H1 (cell line): ENCODE results near the gene FSCB. TPM values are rescaled to one million over a fixed set of nuclear protein-coding genes. Genes with fewer than 3 reads are reported as not detected.

ENCODE experiments used
- CTCF ChIA-PET: fragments of 300-600 bp; sonication (Branson Sonifier 250); formaldehyde crosslinking; loops from one replicate; lab custom pipeline; 2021; ENCODE audit not compliant: partially characterized antibody; lab: Charles Lee
- POLR2A ChIA-PET: fragments of 300-600 bp; sonication (Branson Sonifier 250); formaldehyde crosslinking; loops from one replicate; lab custom pipeline; 2021; ENCODE audit warnings: inconsistent platforms; ENCODE audit not compliant: partially characterized antibody; lab: Charles Lee
- DNase-seq, 2 experiments: peaks; one replicate each; pipeline versions ENCODE4 v3.0.0 to v3.0.0-alpha.2; 2010 to 2022; ENCODE audit warnings: low spot score in 2 of 2, low read depth in 1 of 2, mixed read lengths in 1 of 2
- FAIRE-seq: peaks from 2 replicates; lab custom pipeline; 2011; peaks lifted over from hg19 to GRCh38; lab: Jason Lieb, UNC
- H2AFZ ChIP-seq: 2 replicates; pipeline ENCODE4 v1.8.1; 2012; ENCODE audit warnings: low read length, inconsistent platforms
- H2AK5ac ChIP-seq: 2 replicates; pipeline ENCODE4 v1.6.1; 2013; ENCODE audit warnings: low read depth, low read length
- H2BK120ac ChIP-seq: replicated peaks from 2 replicates; pipeline ENCODE3; 2013; ENCODE audit warnings: low read depth, low read length, inconsistent platforms
- H2BK12ac ChIP-seq: 2 replicates; pipeline ENCODE4 v1.6.1; 2013; ENCODE audit warnings: low read depth, low read length
- H2BK15ac ChIP-seq: 2 replicates; pipeline ENCODE4 v1.6.1; 2013; ENCODE audit warnings: low read length
- H2BK20ac ChIP-seq: 2 replicates; pipeline ENCODE4 v1.6.1; 2013; ENCODE audit warnings: low read length
- H2BK5ac ChIP-seq: 2 replicates; pipeline ENCODE4 v1.6.1; 2013; ENCODE audit warnings: low read depth, low read length
- H3K14ac ChIP-seq: 2 replicates; pipeline ENCODE4 v1.6.1; 2013; ENCODE audit warnings: inconsistent platforms; ENCODE audit not compliant: insufficient read length
- H3K18ac ChIP-seq: 2 replicates; pipeline ENCODE4 v1.6.1; 2013; ENCODE audit warnings: low read length; ENCODE audit errors: extremely low read depth
- H3K23ac ChIP-seq: 2 replicates; pipeline ENCODE4 v1.6.1; 2013; ENCODE audit warnings: inconsistent platforms; ENCODE audit not compliant: insufficient read length
- H3K23me2 ChIP-seq: 2 replicates; pipeline ENCODE4 v1.6.1; 2013; ENCODE audit warnings: low read depth, low read length
- H3K27ac ChIP-seq: 2 replicates; pipeline ENCODE4 v1.6.1; 2011; ENCODE audit warnings: low read depth, low read length, inconsistent platforms
- H3K27me3 ChIP-seq, 4 experiments: replicated peaks in 1 of 4; 1 replicate in 1 of 4; 2 replicates in 3 of 4; pipeline versions ENCODE4 v1.6.1 to v1.8.1; 2011 to 2013; ENCODE audit warnings: low read length in 3 of 4, mild to moderate bottlenecking in 3 of 4, inconsistent platforms in 2 of 4, mixed read lengths in 2 of 4, moderate library complexity in 1 of 4; ENCODE audit not compliant: control insufficient read depth in 3 of 4, insufficient read depth in 3 of 4; ENCODE audit errors: extremely low read depth in 1 of 4
- H3K36me3 ChIP-seq, 4 experiments: 2 replicates each; pipeline versions ENCODE4 v1.6.1 to v1.8.1; 2011 to 2013; ENCODE audit warnings: mild to moderate bottlenecking in 4 of 4, low read length in 3 of 4, moderate library complexity in 2 of 4, control low read depth in 1 of 4, inconsistent platforms in 1 of 4; ENCODE audit not compliant: insufficient read depth in 4 of 4, control insufficient read depth in 2 of 4
- H3K4ac ChIP-seq: replicated peaks from 2 replicates; pipeline ENCODE3; 2013; ENCODE audit warnings: low read length, low read depth, mixed read lengths, inconsistent platforms; ENCODE audit not compliant: insufficient read length
- H3K4me1 ChIP-seq, 4 experiments: replicated peaks in 1 of 4; 1 replicate in 1 of 4; 2 replicates in 3 of 4; pipeline versions ENCODE4 v1.6.1 to v1.8.1; 2011 to 2013; ENCODE audit warnings: low read length in 3 of 4, inconsistent platforms in 2 of 4, mixed read lengths in 1 of 4; ENCODE audit not compliant: insufficient read depth in 4 of 4, control insufficient read depth in 3 of 4
- H3K4me2 ChIP-seq, 2 experiments: 2 replicates each; pipeline versions ENCODE4 v1.6.1 to v1.8.1; 2011 to 2013; ENCODE audit warnings: low read depth in 2 of 2, low read length in 2 of 2, control low read depth in 1 of 2, inconsistent platforms in 1 of 2, mild to moderate bottlenecking in 1 of 2; ENCODE audit not compliant: insufficient read depth in 1 of 2
- H3K4me3 ChIP-seq, 4 experiments: fragments of 200-600, 300-600 bp in 1 of 4; sonication (generic), shearing (Covaris generic), sonication (Bioruptor Twin) in 1 of 4; 2 replicates each; pipeline versions ENCODE4 v1.5.1 to v1.8.1; 2011 to 2016; ENCODE audit warnings: low read length in 4 of 4, low read depth in 3 of 4, control low read depth in 2 of 4, inconsistent platforms in 2 of 4, mild to moderate bottlenecking in 2 of 4, mixed read lengths in 1 of 4, moderate library complexity in 1 of 4; ENCODE audit not compliant: insufficient read depth in 2 of 4; ENCODE audit errors: extremely low read depth in 1 of 4
- H3K56ac ChIP-seq: replicated peaks from 2 replicates; pipeline ENCODE3; 2013; ENCODE audit warnings: low read depth, mild to moderate bottlenecking, mixed read lengths, low read length, inconsistent platforms; ENCODE audit not compliant: insufficient read length
- H3K79me1 ChIP-seq: 2 replicates; pipeline ENCODE4 v1.6.1; 2013; ENCODE audit warnings: low read depth, low read length, control low read depth
- H3K79me2 ChIP-seq, 2 experiments: 2 replicates each; pipeline versions ENCODE4 v1.6.1 to v1.8.1; 2012 to 2013; ENCODE audit warnings: low read length in 2 of 2, mild to moderate bottlenecking in 2 of 2, inconsistent platforms in 1 of 2; ENCODE audit not compliant: insufficient read depth in 2 of 2, control insufficient read depth in 1 of 2
- H3K9ac ChIP-seq, 4 experiments: replicated peaks in 1 of 4; 1 replicate in 1 of 4; 2 replicates in 3 of 4; pipeline versions ENCODE4 v1.6.1 to v1.8.1; 2011 to 2013; ENCODE audit warnings: low read depth in 3 of 4, low read length in 3 of 4, control low read depth in 2 of 4, mild to moderate bottlenecking in 2 of 4, moderate library complexity in 2 of 4, inconsistent platforms in 1 of 4; ENCODE audit errors: extremely low read depth in 1 of 4
- H3K9me3 ChIP-seq, 2 experiments: 2 replicates each; pipeline versions ENCODE4 v1.6.1 to v1.8.1; 2012 to 2013; ENCODE audit warnings: mild to moderate bottlenecking in 2 of 2, moderate library complexity in 2 of 2, control low read depth in 1 of 2, inconsistent platforms in 1 of 2, low read depth in 1 of 2, low read length in 1 of 2, mixed read lengths in 1 of 2; ENCODE audit not compliant: insufficient read depth in 2 of 2
- H4K20me1 ChIP-seq, 2 experiments: replicated peaks in 1 of 2; 2 replicates each; pipeline versions ENCODE3 to v1.8.1; 2011 to 2013; ENCODE audit warnings: inconsistent platforms in 2 of 2, low read length in 2 of 2, mild to moderate bottlenecking in 1 of 2; ENCODE audit not compliant: insufficient read depth in 2 of 2, control insufficient read depth in 1 of 2
- H4K5ac ChIP-seq: 2 replicates; pipeline ENCODE4 v1.6.1; 2013; ENCODE audit warnings: low read length, low read depth, mixed read lengths, inconsistent platforms; ENCODE audit not compliant: insufficient read length
- H4K8ac ChIP-seq: 2 replicates; pipeline ENCODE4 v1.8.0; 2013; ENCODE audit warnings: mild to moderate bottlenecking, moderate library complexity, low read length, inconsistent platforms; ENCODE audit not compliant: insufficient read depth; ENCODE audit errors: extremely low read depth
- H4K91ac ChIP-seq: replicated peaks from 2 replicates; pipeline ENCODE3; 2013; ENCODE audit warnings: low read length, mixed read lengths, inconsistent platforms; ENCODE audit not compliant: insufficient read length
- BACH1 ChIP-seq: IDR thresholded peaks from 2 replicates; pipeline ENCODE4 v1.6.1; 2012; ENCODE audit warnings: low read length, improper control_type of control experiment
- CBX5 ChIP-seq: fragments of 300-800, 300-1000 bp; sonication (generic); IDR thresholded peaks from 2 replicates; pipeline ENCODE4 v1.7.1; 2016; ENCODE audit warnings: antibody characterized with exemption, low read length, low read depth
- CBX8 ChIP-seq: fragments of 300-800, 300-1000 bp; sonication (generic); IDR thresholded peaks from 2 replicates; pipeline ENCODE4 v1.7.1; 2016; ENCODE audit warnings: low read depth, low read length, borderline replicate concordance
- FOSL1 ChIP-seq: IDR thresholded peaks from 2 replicates; pipeline ENCODE4 v1.6.1; 2011; ENCODE audit warnings: mild to moderate bottlenecking, low read depth, low read length, moderate library complexity; ENCODE audit not compliant: insufficient read depth
- KDM1A ChIP-seq: fragments of 200-600, 300-600 bp; sonication (generic); IDR thresholded peaks from 2 replicates; pipeline ENCODE4 v1.7.1; 2016; ENCODE audit warnings: mild to moderate bottlenecking, low read length, borderline replicate concordance
- SIN3A ChIP-seq, 2 experiments: IDR thresholded peaks in 1 of 2; conservative IDR thresholded peaks in 1 of 2; 2 replicates each; pipeline ENCODE4 v1.6.1; 2011 to 2012; ENCODE audit warnings: low read length in 2 of 2, improper control_type of control experiment in 1 of 2, low read depth in 1 of 2, mild to moderate bottlenecking in 1 of 2
- SUZ12 ChIP-seq: fragments of 200-600 bp; sonication (generic); IDR thresholded peaks from 2 replicates; pipeline ENCODE4 v1.6.1; 2012; ENCODE audit warnings: mild to moderate bottlenecking, inconsistent platforms, low read length, moderate library complexity, mixed read lengths
- TBP ChIP-seq: IDR thresholded peaks from 2 replicates; pipeline ENCODE4 v1.6.1; 2011; ENCODE audit warnings: low read depth, low read length, improper control_type of control experiment
- WGBS, 2 experiments: shearing (Covaris generic) in 1 of 2; methylation state at CpG; one replicate each; pipeline versions ENCODE4 v1.1.6 to v1.1.7; 2013 to 2015; ENCODE audit warnings: low lambda C conversion rate in 2 of 2, mixed read lengths in 2 of 2, inconsistent platforms in 1 of 2, low coverage in 1 of 2, missing lambda C conversion rate in 1 of 2; ENCODE audit not compliant: insufficient replicate concordance in 2 of 2, insufficient coverage in 1 of 2, insufficient read length in 1 of 2; ENCODE audit errors: extremely low coverage in 1 of 2, missing lambda C conversion rate in 1 of 2; 5-methylcytosine and 5-hydroxymethylcytosine counted together
- polyA plus RNA-seq, 7 experiments: library from polyadenylated mRNA; depleted of rRNA in 3 of 7; stranded (reverse) in 5 of 7; unstranded in 2 of 7; fragments of >200 nt in 5 of 7; fragments of 200-250 nt in 2 of 7; gene quantifications; 1 replicate in 5 of 7; 2 replicates in 1 of 7; 4 replicates in 1 of 7; pipeline versions ENCODE4 v1.2.1 to v1.2.3, GENCODE V29; 2011 to 2013; ENCODE audit warnings: missing spikeins in 2 of 7, mixed read lengths in 2 of 7
- total RNA-seq: library from RNA; stranded (reverse); fragmentation: NEBNext Ultra II Directional; extraction: Animal tissue kit (Norgen Biotek cat#: 25700); gene quantifications from 2 replicates; pipeline ENCODE4 v1.2.1, GENCODE V29; 2021
- TF ChIP-seq, protein P1 (sequence below): IDR thresholded peaks from 2 replicates; pipeline ENCODE4 v1.6.1; 2012; ENCODE audit warnings: inconsistent platforms

FSCB gene
- total and polyA plus RNA-seq, 2 of the 8 experiments (the other 6 are each of a cell fraction or from before 2014, with no cell fraction given): not detected

- TF ChIP-seq SUZ12 (no peak), FOSL1 (no peak), KDM1A (no peak), BACH1 (no peak), SIN3A (conservative IDR thresholded peaks at IDR 0.05 in 1 of 2, IDR thresholded peaks at IDR 0.05 in 1 of 2; ENCODE audit: low read depth in 1 of 2, low read length in 2 of 2) (no peak), CBX5 (no peak), CBX8 (no peak), TBP (no peak)
- TF ChIP-seq, protein P1, sequence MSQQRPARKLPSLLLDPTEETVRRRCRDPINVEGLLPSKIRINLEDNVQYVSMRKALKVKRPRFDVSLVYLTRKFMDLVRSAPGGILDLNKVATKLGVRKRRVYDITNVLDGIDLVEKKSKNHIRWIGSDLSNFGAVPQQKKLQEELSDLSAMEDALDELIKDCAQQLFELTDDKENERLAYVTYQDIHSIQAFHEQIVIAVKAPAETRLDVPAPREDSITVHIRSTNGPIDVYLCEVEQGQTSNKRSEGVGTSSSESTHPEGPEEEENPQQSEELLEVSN: no peak
- Histone ChIP-seq H2BK20ac (no peak overlapping the region), H2BK120ac (no peak overlapping the region), H3K56ac (no peak overlapping the region), H3K9me3 (no peaks in the 10 kb centered on the region), H3K4me3 (no peak overlapping the region), H2BK12ac (no peak overlapping the region), H2AFZ (no peak overlapping the region), H2BK5ac (no peak overlapping the region), H3K27me3 (no peaks in the 10 kb centered on the region), H3K9ac (no peak overlapping the region), H3K23ac (no peak overlapping the region), H3K23me2 (no peaks in the 10 kb centered on the region), H3K4ac (no peak overlapping the region), H4K8ac (no peak overlapping the region), H2BK15ac (no peak overlapping the region), H2AK5ac (no peak overlapping the region), H4K20me1 (no peaks in the 10 kb centered on the region), H3K18ac (no peak overlapping the region), H4K5ac (no peak overlapping the region), H3K14ac (no peak overlapping the region), H3K79me1 (no peaks in the 10 kb centered on the region), H3K4me2 (no peak overlapping the region), H4K91ac (no peak overlapping the region), H3K79me2 (no peaks in the 10 kb centered on the region), H3K4me1 (no peaks in the 10 kb centered on the region), H3K36me3 (no peaks in the 10 kb centered on the region), H3K27ac (no peak overlapping the region)
- FAIRE-seq (no peak), DNase-seq (no peak)
- ChIA-PET POLR2A (no interaction called here), CTCF (no interaction called here)
- WGBS, 2 experiments: 96% methylated on average over 2 of the region's 2 CpGs; no CpG with 5 or more reads in 1 of the 2 experiments
These were observed 1.8 kb upstream of the FSCB start for GRCh38 chr14:44508834-44509233.
